Neutrophil (primary cell): Measurements from ENCODE around the gene EXT2.

Experiments
- H3K27ac ChIP-seq: fragments of 200-600 bp; sonication (generic); 2 replicates; pipeline ENCODE4 v1.5.1; 2016; ENCODE audit warnings: mild to moderate bottlenecking, moderate library complexity
- H3K27me3 ChIP-seq: fragments of 200-600 bp; sonication (generic); 2 replicates; pipeline ENCODE4 v1.6.0; 2016; ENCODE audit warnings: mild to moderate bottlenecking
- H3K36me3 ChIP-seq: fragments of 200-600 bp; sonication (generic); 2 replicates; pipeline ENCODE4 v1.5.1; 2017
- H3K4me1 ChIP-seq, 2 experiments: fragments of 200-600 bp in 1 of 2; sonication (generic) in 1 of 2; 1 replicate in 1 of 2; 2 replicates in 1 of 2; pipeline versions ENCODE4 v1.5.1 to v1.6.1; 2013 to 2016; ENCODE audit warnings: low read depth in 1 of 2, low read length in 1 of 2, mild to moderate bottlenecking in 1 of 2, moderate library complexity in 1 of 2; ENCODE audit not compliant: control insufficient read depth in 1 of 2, insufficient read depth in 1 of 2
- H3K4me3 ChIP-seq, 2 experiments: fragments of 200-600 bp in 1 of 2; sonication (generic) in 1 of 2; 1 replicate in 1 of 2; 2 replicates in 1 of 2; pipeline ENCODE4 v1.5.1; 2013 to 2016; ENCODE audit warnings: low read depth in 1 of 2, low read length in 1 of 2, mild to moderate bottlenecking in 1 of 2, moderate library complexity in 1 of 2
- H3K9me3 ChIP-seq: fragments of 200-600 bp; sonication (generic); 2 replicates; pipeline ENCODE4 v1.5.1; 2016
- CTCF ChIP-seq: fragments of 200-600 bp; sonication (generic); IDR thresholded peaks from 2 replicates; pipeline ENCODE4 v1.5.1; 2016; ENCODE audit warnings: antibody characterized with exemption

EXT2 gene

GRCh38 chr11:44275961-44276550 is 180.6 kb downstream of the EXT2 start:
- Histone ChIP-seq H3K27ac (no peak overlapping the region), H3K4me3 (no peak overlapping the region), H3K27me3 (peaks cover 5% of the 10 kb centered on the region), H3K36me3 (no peaks in the 10 kb centered on the region), H3K9me3 (no peaks in the 10 kb centered on the region), H3K4me1 (no peaks in the 10 kb centered on the region)
- no peak for TF ChIP-seq CTCF

DNA sequence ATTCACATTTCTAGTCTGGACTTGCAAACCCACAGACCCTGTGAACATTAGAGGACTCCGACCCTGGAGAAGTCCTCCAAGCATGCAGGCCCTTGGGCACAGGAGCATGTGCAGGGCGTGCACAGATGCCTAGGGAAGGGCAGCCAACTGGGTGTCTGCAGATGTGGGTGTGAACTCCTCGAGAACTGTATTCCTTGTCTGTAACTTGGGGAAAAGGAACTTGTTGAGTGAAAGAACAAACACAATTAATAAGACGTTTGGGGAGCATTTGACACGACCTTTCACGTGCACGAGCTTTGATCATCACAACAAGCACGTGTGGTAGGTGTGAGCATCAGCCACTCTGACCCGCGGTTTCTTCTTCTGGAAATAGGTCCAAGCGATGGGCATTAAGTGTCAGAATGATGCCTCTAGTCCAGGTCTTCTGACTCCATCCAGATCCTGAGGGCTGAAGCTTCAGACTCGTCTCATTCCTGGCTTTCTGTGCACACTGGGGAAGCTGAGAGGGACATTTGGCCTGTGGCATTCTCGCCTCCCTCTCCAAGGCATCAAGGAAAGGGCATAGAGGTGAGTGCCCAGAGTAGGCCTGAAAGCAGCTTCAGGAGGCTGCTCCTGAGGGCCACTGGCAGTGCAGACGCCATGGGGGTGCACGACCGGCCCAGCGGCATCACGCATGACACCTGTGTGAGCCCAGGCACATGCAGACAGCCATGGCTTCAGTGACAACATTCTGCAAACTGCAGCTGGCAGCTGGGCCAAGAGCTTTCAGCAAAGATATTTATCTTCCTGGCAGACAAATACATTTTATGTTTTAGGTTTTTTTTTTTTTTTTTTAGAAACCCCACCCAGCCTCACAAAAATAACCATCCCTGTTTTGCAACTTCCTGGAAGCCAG is 182.0 kb downstream of the EXT2 start:
- no peak for TF ChIP-seq CTCF
- Histone ChIP-seq H3K36me3 (no peaks in the 10 kb centered on the region), H3K9me3 (no peaks in the 10 kb centered on the region), H3K27ac (no peak overlapping the region), H3K4me3 (no peak overlapping the region), H3K4me1 (no peaks in the 10 kb centered on the region), H3K27me3 (peaks cover 5% of the 10 kb centered on the region)

DNA sequence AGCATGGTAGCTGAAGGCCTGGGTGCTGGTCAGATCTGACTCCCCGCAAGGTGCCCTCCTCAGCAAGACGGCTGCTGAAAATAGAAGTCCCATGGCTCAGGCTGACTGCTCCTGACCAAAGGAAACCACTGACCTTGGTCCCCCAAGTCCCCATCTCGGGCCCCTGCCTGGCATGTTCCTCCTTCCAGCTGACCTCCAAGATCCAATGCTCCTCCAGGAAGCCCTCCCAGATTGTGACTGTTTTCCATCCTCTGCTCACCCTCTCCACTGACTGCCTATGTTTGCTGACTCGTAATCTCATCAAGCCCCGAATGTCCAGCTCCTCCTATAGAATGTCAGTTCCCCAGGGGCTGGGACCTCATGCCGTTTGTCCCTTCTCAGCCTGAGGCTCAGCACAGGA is 184.0 kb downstream of the EXT2 start:
- Histone ChIP-seq H3K4me1 (no peaks in the 10 kb centered on the region), H3K36me3 (no peaks in the 10 kb centered on the region), H3K9me3 (no peaks in the 10 kb centered on the region), H3K27ac (no peak overlapping the region), H3K27me3 (peaks cover 5% of the 10 kb centered on the region), H3K4me3 (no peak overlapping the region)
- no peak for TF ChIP-seq CTCF

DNA sequence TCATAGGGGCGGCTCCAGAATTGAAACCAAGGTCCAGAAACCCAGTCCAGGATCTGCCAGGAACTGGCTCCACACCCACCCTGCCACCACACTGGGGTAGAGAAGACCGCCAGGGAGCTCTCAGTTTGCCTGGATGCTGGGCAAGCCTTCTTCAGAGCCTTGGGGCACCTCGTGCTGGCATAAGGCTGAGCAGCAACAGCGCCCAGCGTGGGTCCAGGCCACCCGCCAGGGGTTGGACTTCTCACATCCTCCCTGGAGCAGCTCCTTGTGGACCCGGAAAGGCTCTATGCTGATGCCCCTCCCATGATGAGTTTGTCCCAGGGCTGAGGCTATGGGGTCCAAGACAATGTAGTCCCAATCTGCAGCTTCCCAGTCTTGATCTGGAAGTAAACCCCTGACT is 184.8 kb downstream of the EXT2 start:
- TF ChIP-seq CTCF = no peak
- Histone ChIP-seq H3K9me3 (no peaks in the 10 kb centered on the region), H3K27me3 (peaks cover 5% of the 10 kb centered on the region), H3K4me3 (no peak overlapping the region), H3K4me1 (no peaks in the 10 kb centered on the region), H3K27ac (no peak overlapping the region), H3K36me3 (no peaks in the 10 kb centered on the region)

DNA sequence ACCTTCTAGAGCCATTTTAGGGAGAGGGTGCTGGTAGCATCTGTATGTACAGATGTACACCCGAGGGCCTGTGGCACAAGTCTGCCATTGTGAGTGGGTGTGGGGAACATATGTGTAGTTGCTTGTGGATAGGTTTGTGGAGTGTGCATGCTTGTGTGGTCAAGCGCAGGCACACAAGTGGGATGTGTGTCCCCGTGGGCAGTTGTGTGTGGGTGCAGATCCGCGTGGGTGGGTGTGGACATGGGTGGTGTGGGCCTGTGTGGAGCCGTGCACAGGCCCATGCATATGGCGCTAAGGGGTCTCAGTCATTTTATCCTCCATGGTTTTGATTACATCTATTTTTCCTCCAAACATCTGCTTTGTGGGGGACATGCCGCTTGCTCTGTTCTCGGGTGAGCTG is 185.7 kb downstream of the EXT2 start:
- H3K4me3 ChIP-seq = no peak overlapping the region
- TF ChIP-seq CTCF = no peak
- H3K27me3 ChIP-seq = peaks cover 5% of the 10 kb centered on the region

More for the DNA sequence above, 185.7 kb downstream of the EXT2 start:
- H3K4me1 ChIP-seq = no peaks in the 10 kb centered on the region
- H3K36me3 ChIP-seq = no peaks in the 10 kb centered on the region
- H3K27ac ChIP-seq = no peak overlapping the region
- no peaks in the 10 kb centered on the region for H3K9me3 ChIP-seq
